Epithelial cell of alveolus of lung (primary cell): ENCODE data around the gene PLEKHG4. TPM values are rescaled to one million over a fixed set of nuclear protein-coding genes. Genes with fewer than 3 reads are reported as not detected.

Experiments used
- total RNA-seq: library from RNA; depleted of rRNA; stranded (reverse); fragments of >200 nt; gene quantifications from 2 replicates; pipeline ENCODE4 v1.2.1, GENCODE V29; 2015

Gene PLEKHG4
- 14.4 and 23.2 TPM in 2 replicates for total RNA-seq

GRCh38 chr16:67279296-67280089 is at the start of gene PLEKHG4:
Gene PLEKHG4 (plus strand): TSS chr16:67279532. CDS start chr16:67280045, 513 bp downstream.

GRCh38 chr16:67247192-67248072 is 31.9 kb upstream of the PLEKHG4 start, which contains the start of gene FHOD1:
Gene FHOD1 (minus strand): TSS chr16:67247481. CDS start chr16:67247410, 71 bp downstream.

DNA sequence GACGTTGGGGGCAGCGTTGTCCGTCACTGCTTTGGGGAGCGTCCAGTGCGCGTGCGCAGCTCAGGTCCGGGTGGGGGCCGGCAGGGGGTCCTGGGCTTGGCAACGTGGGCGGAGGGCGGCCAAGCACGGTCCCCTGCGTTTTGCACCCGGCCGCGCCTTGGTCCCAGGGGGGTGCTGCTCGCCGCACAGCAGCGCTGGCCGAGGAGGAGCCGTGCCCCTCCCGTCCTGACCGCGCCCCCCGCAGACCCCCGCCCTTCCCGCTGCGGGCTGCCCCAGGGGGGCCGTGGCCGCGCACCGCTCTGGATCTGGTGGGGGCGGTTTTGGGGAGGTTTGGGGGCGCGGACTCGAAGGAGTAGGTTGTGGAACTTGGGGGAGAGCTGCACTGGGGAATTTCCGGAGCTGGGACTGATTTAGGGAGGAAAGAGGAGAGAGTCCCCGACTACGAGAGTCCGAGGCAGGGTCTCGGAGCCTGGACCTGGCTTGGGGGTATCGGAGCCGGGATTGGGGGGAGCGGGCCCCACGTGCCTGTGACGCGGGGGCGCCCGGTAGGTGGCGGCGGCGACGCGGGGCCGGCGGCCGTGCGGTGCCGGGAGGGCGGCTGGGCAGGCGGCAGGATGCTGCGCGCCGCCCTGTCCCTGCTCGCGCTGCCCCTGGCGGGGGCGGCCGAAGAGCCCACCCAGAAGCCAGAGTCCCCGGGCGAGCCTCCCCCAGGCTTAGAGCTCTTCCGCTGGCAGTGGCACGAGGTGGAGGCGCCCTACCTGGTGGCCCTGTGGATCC is 30.7 kb upstream of the PLEKHG4 start, which contains the start of gene SLC9A5:
TSS of gene SLC9A5 (plus strand) at position 579 of the 777 bp plus-strand sequence. CDS start at position 615, 36 bp downstream.

DNA sequence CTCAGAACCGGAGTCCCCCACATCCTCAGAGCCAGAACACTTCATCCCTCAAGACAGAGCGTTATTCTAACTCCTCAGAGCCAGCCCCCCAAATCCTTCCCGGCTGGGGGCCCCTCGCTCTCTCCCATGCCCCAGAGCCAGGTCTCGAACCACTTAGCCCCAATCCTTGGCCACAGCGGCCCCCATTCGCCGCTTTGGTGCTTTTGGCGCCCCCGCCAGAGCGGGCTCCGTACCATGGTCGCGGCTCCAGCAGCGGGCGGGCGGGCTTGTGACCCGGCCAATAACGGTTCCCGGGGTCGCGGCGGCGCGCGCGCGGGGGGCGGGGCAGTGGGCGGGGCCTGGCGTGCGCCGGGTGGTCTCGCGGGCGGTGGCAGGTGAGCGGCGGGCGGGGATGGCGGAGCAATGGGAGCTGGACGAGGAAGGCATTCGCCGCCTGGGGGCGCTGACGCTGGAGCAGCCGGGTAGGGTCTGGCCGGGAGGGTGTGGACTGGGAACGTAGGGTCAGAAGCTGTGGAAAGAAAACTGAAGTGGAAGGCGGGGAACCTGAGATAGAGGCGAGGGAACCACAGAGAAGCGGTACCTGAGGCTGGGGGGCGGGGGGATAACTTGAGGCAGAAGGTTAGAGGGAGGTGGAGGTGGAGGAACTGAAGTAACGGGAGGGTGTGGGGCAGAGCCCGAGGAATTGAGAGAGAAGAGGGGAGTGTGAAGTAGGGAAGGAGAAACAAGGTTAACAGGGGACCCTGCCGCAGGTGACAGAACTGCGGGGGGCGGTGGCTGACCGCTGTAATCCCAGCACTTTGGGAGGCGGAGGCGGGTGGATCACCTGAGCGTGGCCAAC is 47.4 kb downstream of the PLEKHG4 start, which contains the start of the genes KCTD19 and LRRC36:
TSS of gene KCTD19 (minus strand) at position 270 of the 838 bp plus-strand sequence. CDS start at position 236, 34 bp downstream.
TSS of gene LRRC36 (plus strand) at position 344 of the 838 bp plus-strand sequence. CDS start at position 392, 48 bp downstream.

Other genes starting within 250 kb of the PLEKHG4 start
- 11.9 and 16.8 TPM in 2 replicates for gene PHAF1, start 169.6 kb upstream of the PLEKHG4 start, total RNA-seq
- gene B3GNT9, start 128.5 kb upstream of the PLEKHG4 start, total RNA-seq = 31.9 and 75.3 TPM in 2 replicates
- 26.1 and 32.8 TPM in 2 replicates for gene TRADD, start 119.6 kb upstream of the PLEKHG4 start, total RNA-seq
- gene FBXL8, start 119.6 kb upstream of the PLEKHG4 start, total RNA-seq = 7.8 and 24.1 TPM in 2 replicates
- gene HSF4, start 114.8 kb upstream of the PLEKHG4 start, total RNA-seq = 0.13 and 3.5 TPM in 2 replicates
- gene NOL3, start 109.0 kb upstream of the PLEKHG4 start, total RNA-seq = 25.3 and 35.7 TPM in 2 replicates
- 8.4 and 38.3 TPM in 2 replicates for gene MATCAP1, start 95.6 kb upstream of the PLEKHG4 start, total RNA-seq
- gene EXOC3L1, start 89.4 kb upstream of the PLEKHG4 start, total RNA-seq = 0.39 and 0.96 TPM in 2 replicates
- gene E2F4, start 87.4 kb upstream of the PLEKHG4 start, total RNA-seq = 75.3 and 80.8 TPM in 2 replicates
- gene ELMO3, start 80.4 kb upstream of the PLEKHG4 start, total RNA-seq = 1.4 and 2.3 TPM in 2 replicates
- 32.1 and 38.2 TPM in 2 replicates for gene TMEM208, start 52.4 kb upstream of the PLEKHG4 start, total RNA-seq
- gene FHOD1, start 32.1 kb upstream of the PLEKHG4 start, total RNA-seq = 27.3 and 30.1 TPM in 2 replicates
- 0.65 and 3.0 TPM in 2 replicates for gene SLC9A5, start 30.6 kb upstream of the PLEKHG4 start, total RNA-seq
- 0.24 TPM in 1 of 2 replicates, not detected in the other for gene KCTD19, start 47.2 kb downstream of the PLEKHG4 start, total RNA-seq
- 0.13 TPM in 1 of 2 replicates, not detected in the other for gene LRRC36, start 47.3 kb downstream of the PLEKHG4 start, total RNA-seq
- 0.91 and 4.2 TPM in 2 replicates for gene TPPP3, start 114.0 kb downstream of the PLEKHG4 start, total RNA-seq
- 3.5 and 9.7 TPM in 2 replicates for gene ZDHHC1, start 136.9 kb downstream of the PLEKHG4 start, total RNA-seq
- gene HSD11B2, start 151.6 kb downstream of the PLEKHG4 start, total RNA-seq = 2.7 TPM in 1 of 2 replicates, not detected in the other
- 115 and 125 TPM in 2 replicates for gene ATP6V0D1, start 201.6 kb downstream of the PLEKHG4 start, total RNA-seq
- gene AGRP, start 204.0 kb downstream of the PLEKHG4 start, total RNA-seq = not detected in 2 replicates
- 23.4 and 28.3 TPM in 2 replicates for gene RIPOR1, start 249.3 kb downstream of the PLEKHG4 start, total RNA-seq